ENCODE measurements around the gene CSRP1. TPM values are rescaled to one million over a fixed set of nuclear protein-coding genes. Genes with fewer than 3 reads are reported as not detected.

Gene CSRP1
- total RNA-seq, 2 experiments from 2014 or later: 55.3 to 56.2 TPM

GRCh38 chr1:201516511-201517127 is 9.7 kb upstream of the CSRP1 start:
- DNase-seq: no peak

DNA sequence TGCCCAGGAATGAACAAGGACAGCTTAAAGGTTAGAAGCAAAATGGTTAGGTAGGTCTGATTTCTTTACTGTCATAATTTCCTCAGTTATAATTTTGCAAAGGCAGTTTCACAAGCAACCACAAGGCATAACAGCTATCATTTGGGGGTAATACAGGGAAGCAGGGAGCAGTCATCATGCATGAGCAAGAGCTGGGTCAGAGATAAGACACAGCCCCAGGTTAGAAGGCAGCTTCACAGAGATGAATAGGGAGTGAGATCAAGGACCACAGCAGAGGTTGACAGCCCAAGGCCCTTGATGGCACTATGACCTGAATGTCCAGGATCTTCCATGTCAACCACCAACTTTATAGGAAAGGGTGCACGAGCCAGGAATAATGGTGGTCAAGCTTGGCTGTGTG is 9.0 kb upstream of the CSRP1 start:
- Mint-ChIP-seq H3K4me1 (ENCODE audit: low read depth) (peaks cover 7% of the 10 kb centered on the region), H3K27ac (no peak overlapping the region), H3K27me3 (no peaks in the 10 kb centered on the region), H3K9me3 (no peaks in the 10 kb centered on the region), H3K4me3 (no peak overlapping the region), H3K36me3 (ENCODE audit: low read depth) (peaks cover 5% of the 10 kb centered on the region)
- TF ChIP-seq, protein P1, sequence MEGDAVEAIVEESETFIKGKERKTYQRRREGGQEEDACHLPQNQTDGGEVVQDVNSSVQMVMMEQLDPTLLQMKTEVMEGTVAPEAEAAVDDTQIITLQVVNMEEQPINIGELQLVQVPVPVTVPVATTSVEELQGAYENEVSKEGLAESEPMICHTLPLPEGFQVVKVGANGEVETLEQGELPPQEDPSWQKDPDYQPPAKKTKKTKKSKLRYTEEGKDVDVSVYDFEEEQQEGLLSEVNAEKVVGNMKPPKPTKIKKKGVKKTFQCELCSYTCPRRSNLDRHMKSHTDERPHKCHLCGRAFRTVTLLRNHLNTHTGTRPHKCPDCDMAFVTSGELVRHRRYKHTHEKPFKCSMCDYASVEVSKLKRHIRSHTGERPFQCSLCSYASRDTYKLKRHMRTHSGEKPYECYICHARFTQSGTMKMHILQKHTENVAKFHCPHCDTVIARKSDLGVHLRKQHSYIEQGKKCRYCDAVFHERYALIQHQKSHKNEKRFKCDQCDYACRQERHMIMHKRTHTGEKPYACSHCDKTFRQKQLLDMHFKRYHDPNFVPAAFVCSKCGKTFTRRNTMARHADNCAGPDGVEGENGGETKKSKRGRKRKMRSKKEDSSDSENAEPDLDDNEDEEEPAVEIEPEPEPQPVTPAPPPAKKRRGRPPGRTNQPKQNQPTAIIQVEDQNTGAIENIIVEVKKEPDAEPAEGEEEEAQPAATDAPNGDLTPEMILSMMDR (IDR thresholded peaks at IDR 0.05): no peak
- intact Hi-C loops (cut with micrococcal nuclease): no loop called here
- ATAC-seq (peak; percentile 52), DNase-seq (no peak)
- POLR2A ChIA-PET: no interaction called here
- CTCF ChIA-PET: interaction anchor here (0.5 to 30.4 kb wide), 5 partner anchors 9 to 80 kb away, joined by 3 to 796 read pairs (median 4); partner anchors contain the start of gene CSRP1

More at GRCh38 chr1:201516511-201517127, 9.7 kb upstream of the CSRP1 start:
- intact Hi-C loops (cut with micrococcal nuclease): no loop called here
- ChIA-PET POLR2A (no interaction called here), CTCF (interaction anchor here (0.5 to 30.4 kb wide), 6 partner anchors 9 to 81 kb away, joined by 3 to 796 read pairs (median 4); partner anchors contain the start of gene CSRP1)
- H3K9me3 Mint-ChIP-seq: no peaks in the 10 kb centered on the region
- H3K4me1 Mint-ChIP-seq (ENCODE audit: low read depth): peaks cover 7% of the 10 kb centered on the region
- no peak overlapping the region for H3K4me3 Mint-ChIP-seq
- no peak overlapping the region for H3K27ac Mint-ChIP-seq
- H3K27me3 Mint-ChIP-seq: no peaks in the 10 kb centered on the region
- TF ChIP-seq, protein P1 (IDR thresholded peaks at IDR 0.05): no peak
- ATAC-seq: no peak
- peaks cover 5% of the 10 kb centered on the region for H3K36me3 Mint-ChIP-seq (ENCODE audit: low read depth)

DNA sequence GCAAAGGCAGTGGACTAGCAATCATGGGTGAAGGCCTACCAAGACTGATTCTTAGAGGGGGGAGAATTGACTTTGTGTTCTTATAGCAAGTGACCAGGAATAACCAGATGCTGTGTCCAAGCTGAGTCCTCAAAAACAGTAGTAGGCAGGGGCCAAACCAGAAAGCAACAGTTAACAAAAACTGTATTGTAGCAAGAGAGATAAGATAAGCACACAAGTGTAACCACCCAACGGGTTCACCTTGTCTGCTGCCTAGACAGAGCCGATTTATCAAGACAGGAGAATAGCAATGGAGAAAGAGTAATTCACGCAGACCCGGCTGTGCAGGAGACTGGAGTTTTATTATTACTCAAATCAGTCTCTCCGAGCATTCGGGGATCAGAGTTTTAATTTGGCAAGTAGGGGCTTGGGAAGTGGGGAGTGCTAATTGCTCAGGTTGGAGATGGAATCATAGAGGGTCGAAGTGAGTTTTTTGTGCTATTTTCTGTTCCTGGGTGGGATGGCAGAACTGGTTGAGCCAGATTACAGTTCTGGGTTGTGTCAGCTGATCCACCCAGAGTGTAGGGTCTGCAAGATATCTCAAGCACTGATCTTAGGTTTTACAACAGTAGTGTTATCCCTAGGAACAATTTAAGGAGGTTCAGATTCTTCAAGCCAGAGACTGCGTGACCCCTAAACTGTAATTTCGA is 8.3 kb upstream of the CSRP1 start:
- no peak for DNase-seq
- ChIA-PET CTCF (interaction anchor here (1.1 to 30.4 kb wide), 5 partner anchors 8 to 79 kb away, joined by 3 to 796 read pairs (median 6); partner anchors contain the start of gene CSRP1), POLR2A (no interaction called here)
- intact Hi-C loops (cut with micrococcal nuclease): no loop called here
- H3K27me3 Mint-ChIP-seq: no peaks in the 10 kb centered on the region
- H3K27ac Mint-ChIP-seq: no peak overlapping the region
- H3K4me1 Mint-ChIP-seq (ENCODE audit: low read depth): peaks cover 7% of the 10 kb centered on the region
- no peak overlapping the region for H3K4me3 Mint-ChIP-seq
- H3K9me3 Mint-ChIP-seq: no peaks in the 10 kb centered on the region
- H3K36me3 Mint-ChIP-seq (ENCODE audit: low read depth): peaks cover 2% of the 10 kb centered on the region
- ATAC-seq: no peak
- TF ChIP-seq, protein P1 (IDR thresholded peaks at IDR 0.05): no peak

DNA sequence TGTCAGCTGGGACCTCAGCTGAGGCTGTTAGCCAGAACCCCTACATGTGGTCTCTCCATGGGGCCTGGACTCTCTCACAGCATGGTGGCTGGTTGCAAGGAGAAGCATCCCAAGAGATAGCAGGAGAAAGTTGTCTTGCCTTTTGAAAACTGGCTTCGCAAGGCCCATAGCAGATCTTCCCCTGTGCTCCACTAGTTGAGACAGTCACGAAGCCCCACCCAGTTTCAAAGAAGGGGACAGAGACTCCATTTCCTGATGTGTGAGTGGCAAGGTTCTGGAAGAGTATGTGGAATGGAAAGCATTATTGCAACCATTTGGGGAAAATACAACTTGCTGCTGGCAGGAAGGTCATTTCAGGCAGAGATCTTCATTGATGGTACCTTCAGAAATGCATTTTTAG is 7.5 kb upstream of the CSRP1 start:
- intact Hi-C loops (cut with micrococcal nuclease): loop anchor here (5.0 kb wide), 1 partner anchor 67 kb away; no protein-coding TSS in a partner anchor
- peaks cover 9% of the 10 kb centered on the region for H3K4me1 Mint-ChIP-seq (ENCODE audit: low read depth)
- ATAC-seq (no peak), DNase-seq (no peak)
- TF ChIP-seq, protein P1 (IDR thresholded peaks at IDR 0.05): no peak
- no peaks in the 10 kb centered on the region for H3K36me3 Mint-ChIP-seq (ENCODE audit: low read depth)
- H3K27me3 Mint-ChIP-seq: no peaks in the 10 kb centered on the region
- ChIA-PET POLR2A (no interaction called here), CTCF (interaction anchor here (0.9 to 30.4 kb wide), 7 partner anchors 10 to 79 kb away, joined by 3 to 796 read pairs (median 33); partner anchors contain the start of gene PHLDA3)
- H3K9me3 Mint-ChIP-seq: no peaks in the 10 kb centered on the region
- H3K4me3 Mint-ChIP-seq: no peak overlapping the region
- no peak overlapping the region for H3K27ac Mint-ChIP-seq
